ENCODE measurements around the gene SMARCC2.

SMARCC2 gene

GRCh38 chr12:56189099-56189917 is at the start of gene SMARCC2:
Gene SMARCC2, minus strand, starts transcription at chr12:56189483. Its CDS starts 22 bp downstream, at chr12:56189461.
- DNase-seq, result peak; percentile 89

- no peak for DNase-seq
Measured at GRCh38 chr12:56237552-56237951, 48.3 kb upstream of the SMARCC2 start.

GRCh38 chr12:56236985-56237384 is 47.7 kb upstream of the SMARCC2 start:
- no peak for DNase-seq

GRCh38 chr12:56236091-56236490 is 46.8 kb upstream of the SMARCC2 start:
- no peak for DNase-seq

GRCh38 chr12:56234746-56235436 is 45.6 kb upstream of the SMARCC2 start:
- DNase-seq, result no peak

GRCh38 chr12:56231184-56231582 is 41.9 kb upstream of the SMARCC2 start:
- DNase-seq, result no peak

GRCh38 chr12:56230432-56231183 is 41.3 kb upstream of the SMARCC2 start:
- no peak for DNase-seq

GRCh38 chr12:56229916-56230431 is 40.7 kb upstream of the SMARCC2 start, which contains the start of gene SLC39A5:
Gene SLC39A5, plus strand, starts transcription at chr12:56230051. Its CDS starts 1,224 bp downstream, at chr12:56231275.
- no peak for DNase-seq

GRCh38 chr12:56229082-56229481 is 39.8 kb upstream of the SMARCC2 start:
- DNase-seq, result no peak

- DNase-seq, result no peak
Measured at GRCh38 chr12:56224954-56225353, 35.7 kb upstream of the SMARCC2 start.

- DNase-seq, result peak; percentile 99
Measured at GRCh38 chr12:56224102-56224701, 34.9 kb upstream of the SMARCC2 start, which contains the start of gene NABP2. Gene NABP2, plus strand, starts transcription at chr12:56224342. Its CDS starts 515 bp downstream, at chr12:56224857.

- DNase-seq, result no peak
Measured at GRCh38 chr12:56223571-56224101, 34.4 kb upstream of the SMARCC2 start.

- no peak for DNase-seq
Measured at GRCh38 chr12:56222531-56222895, 33.2 kb upstream of the SMARCC2 start.

- DNase-seq, result peak; percentile 95
Measured at GRCh38 chr12:56221757-56222530, 32.7 kb upstream of the SMARCC2 start, which contains the start of gene RNF41. Gene RNF41, minus strand, starts transcription at chr12:56221922. Its CDS starts 7,875 bp downstream, at chr12:56214047.

- DNase-seq, result no peak
Measured at GRCh38 chr12:56221232-56221756, 32.0 kb upstream of the SMARCC2 start.

- DNase-seq, result no peak
Measured at GRCh38 chr12:56220611-56221231, 31.4 kb upstream of the SMARCC2 start.

- DNase-seq, result no peak
Measured at GRCh38 chr12:56219840-56220239, 30.6 kb upstream of the SMARCC2 start.

- no peak for DNase-seq
Measured at GRCh38 chr12:56216461-56216860, 27.2 kb upstream of the SMARCC2 start.

- DNase-seq, result no peak
Measured at GRCh38 chr12:56213878-56214277, 24.6 kb upstream of the SMARCC2 start.

GRCh38 chr12:56212361-56212760 is 23.1 kb upstream of the SMARCC2 start:
- peak; percentile 27 for DNase-seq

GRCh38 chr12:56208006-56208405 is 18.7 kb upstream of the SMARCC2 start:
- no peak for DNase-seq

Data from activated CD4-positive, alpha-beta T cell treated with anti-CD3 and anti-CD28 coated beads, Interleukin-2, Interleukin-6, amounts not matched to agents 100 ng/mL and 50 ng/mL, durations not matched to agents 16 hours and 8 hours (primary cell).